ENCODE results near the gene SUN2. TPM values are rescaled to one million over a fixed set of nuclear protein-coding genes. Genes with fewer than 3 reads are reported as not detected.

The SUN2 gene
- total RNA-seq, 1 donor from 2014 or later, result 258 TPM

GRCh38 chr22:38716271-38716670 lies 39.5 kb downstream of the SUN2 start:
- no peak for TF ChIP-seq CTCF (IDR thresholded peaks at IDR 0.05)
- no peak for TF ChIP-seq POLR2A (IDR thresholded peaks at IDR 0.05)
- TF ChIP-seq POLR2AphosphoS5 (IDR thresholded peaks at IDR 0.05; ENCODE audit: insufficient read depth in 1 of 2, low read depth in 1 of 2), result no peak
- no peak for DNase-seq (ENCODE audit: extremely low spot score in 2 of 2)
- H3K27ac ChIP-seq, result no peak overlapping the region
- no peaks in the 10 kb centered on the region for H3K27me3 ChIP-seq
- peaks cover 49% of the 10 kb centered on the region for H3K4me1 ChIP-seq
- intact Hi-C loops (cut with DNase I), result no loop called here
- H3K36me3 ChIP-seq, result peaks cover 0 to 22% of the 10 kb centered on the region in 2 donors
- no peak overlapping the region for H3K4me3 ChIP-seq
- H3K9me3 ChIP-seq, result no peaks in the 10 kb centered on the region

GRCh38 chr22:38715852-38716251 lies 39.9 kb downstream of the SUN2 start:
- H3K9me3 ChIP-seq, result no peaks in the 10 kb centered on the region
- peaks cover 0 to 20% of the 10 kb centered on the region in 2 donors for H3K36me3 ChIP-seq
- TF ChIP-seq CTCF (IDR thresholded peaks at IDR 0.05), result no peak
- no peak for TF ChIP-seq POLR2A (IDR thresholded peaks at IDR 0.05)
- no peak for TF ChIP-seq POLR2AphosphoS5 (IDR thresholded peaks at IDR 0.05; ENCODE audit: insufficient read depth in 1 of 2, low read depth in 1 of 2)
- H3K4me1 ChIP-seq, result peaks cover 49% of the 10 kb centered on the region
- H3K27me3 ChIP-seq, result no peaks in the 10 kb centered on the region
- H3K4me3 ChIP-seq, result no peak overlapping the region
- DNase-seq (ENCODE audit: extremely low spot score in 2 of 2), result no peak
- intact Hi-C loops (cut with DNase I), result no loop called here
- H3K27ac ChIP-seq, result no peak overlapping the region

- no peak for DNase-seq (ENCODE audit: extremely low spot score in 2 of 2)
- Histone ChIP-seq H3K9me3 (no peaks in the 10 kb centered on the region), H3K36me3 (peaks cover 0 to 17% of the 10 kb centered on the region in 2 donors), H3K4me1 (peaks cover 54% of the 10 kb centered on the region), H3K4me3 (no peak overlapping the region), H3K27ac (no peak overlapping the region), H3K27me3 (no peaks in the 10 kb centered on the region)
- intact Hi-C loops (cut with DNase I), result no loop called here
- TF ChIP-seq POLR2AphosphoS5 (IDR thresholded peaks at IDR 0.05; ENCODE audit: insufficient read depth in 1 of 2, low read depth in 1 of 2), result no peak
Observed at GRCh38 chr22:38715176-38715764, 40.5 kb downstream of the SUN2 start.

- Histone ChIP-seq H3K27ac (no peak overlapping the region), H3K4me3 (no peak overlapping the region), H3K36me3 (peaks cover 0 to 24% of the 10 kb centered on the region in 2 donors), H3K9me3 (no peaks in the 10 kb centered on the region), H3K4me1 (peaks cover 63% of the 10 kb centered on the region), H3K27me3 (no peaks in the 10 kb centered on the region)
- intact Hi-C loops (cut with DNase I), result no loop called here
- TF ChIP-seq POLR2A (IDR thresholded peaks at IDR 0.05) (no peak), CTCF (IDR thresholded peaks at IDR 0.05) (no peak), POLR2AphosphoS5 (IDR thresholded peaks at IDR 0.05; ENCODE audit: insufficient read depth in 1 of 2, low read depth in 1 of 2) (no peak)
- DNase-seq (ENCODE audit: extremely low spot score in 2 of 2), result no peak
Observed at GRCh38 chr22:38713921-38714320, 41.9 kb downstream of the SUN2 start.

- DNase-seq (ENCODE audit: extremely low spot score in 2 of 2), result no peak
- intact Hi-C loops (cut with DNase I), result no loop called here
Observed at GRCh38 chr22:38712486-38713207, 43.2 kb downstream of the SUN2 start.

More at GRCh38 chr22:38712486-38713207, 43.2 kb downstream of the SUN2 start:
- Histone ChIP-seq H3K4me3 (no peak overlapping the region), H3K36me3 (peaks cover 0 to 24% of the 10 kb centered on the region in 2 donors), H3K27me3 (no peaks in the 10 kb centered on the region), H3K9me3 (no peaks in the 10 kb centered on the region), H3K4me1 (peaks cover 71% of the 10 kb centered on the region), H3K27ac (no peak overlapping the region)
- TF ChIP-seq CTCF (IDR thresholded peaks at IDR 0.05), result no peak
- TF ChIP-seq POLR2AphosphoS5 (IDR thresholded peaks at IDR 0.05; ENCODE audit: insufficient read depth in 1 of 2, low read depth in 1 of 2), result no peak
- no peak for TF ChIP-seq POLR2A (IDR thresholded peaks at IDR 0.05)
